HCT116 (cell line): ENCODE data around the gene PRPH2.

Experiments used
- CBX3 ChIP-seq: IDR thresholded peaks from 2 replicates; pipeline ENCODE4 v1.6.1; 2012; ENCODE audit warnings: low read depth
- CTCF ChIP-seq, 3 experiments: fragments of 200-600 bp in 1 of 3; sonication (generic) in 1 of 3; IDR thresholded peaks in 2 of 3; conservative IDR thresholded peaks in 1 of 3; 2 replicates each; pipeline ENCODE4 v1.5.1; 2012 to 2017; ENCODE audit warnings: low read depth in 2 of 3, low read length in 2 of 3, antibody characterized with exemption in 1 of 3, borderline replicate concordance in 1 of 3, control low read depth in 1 of 3, mild to moderate bottlenecking in 1 of 3, mixed read lengths in 1 of 3, mixed run types in 1 of 3, moderate library complexity in 1 of 3; ENCODE audit not compliant: insufficient read depth in 1 of 3
- EGR1 ChIP-seq: IDR thresholded peaks from 2 replicates; pipeline ENCODE4 v1.6.1; 2012; ENCODE audit warnings: low read depth
- EZH2 ChIP-seq: fragments of 200-600 bp; sonication (generic); IDR thresholded peaks from 2 replicates; pipeline ENCODE4 v1.6.1; 2017; ENCODE audit warnings: antibody characterized with exemption, mixed run types
- JUND ChIP-seq: IDR thresholded peaks from 2 replicates; pipeline ENCODE4 v1.6.1; 2012
- MAX ChIP-seq: IDR thresholded peaks from 2 replicates; pipeline ENCODE4 v1.6.1; 2012
- POLR2A ChIP-seq: IDR thresholded peaks from 2 replicates; pipeline ENCODE4 v1.7.0; 2011; ENCODE audit warnings: borderline replicate concordance; ENCODE audit not compliant: insufficient read depth, insufficient read length; ENCODE audit errors: extremely low read depth
- POLR2AphosphoS5 ChIP-seq: IDR thresholded peaks from 2 replicates; pipeline ENCODE4 v1.6.1; 2011; ENCODE audit warnings: mild to moderate bottlenecking, low read depth, low read length, moderate library complexity
- REST ChIP-seq: IDR thresholded peaks from 2 replicates; pipeline ENCODE4 v1.6.1; 2012; ENCODE audit warnings: low read depth
- SRF ChIP-seq: IDR thresholded peaks from 2 replicates; pipeline ENCODE4 v1.6.1; 2012; ENCODE audit warnings: low read depth
- TCF7L2 ChIP-seq: IDR thresholded peaks from 2 replicates; pipeline ENCODE4 v1.7.0; 2011; ENCODE audit warnings: borderline replicate concordance, inconsistent platforms; ENCODE audit not compliant: insufficient read depth, insufficient read length; ENCODE audit errors: extremely low read depth
- ZNF274 ChIP-seq: fragments of 200-500 bp; sonication (Bioruptor generic); IDR thresholded peaks from 2 replicates; pipeline ENCODE4 v1.6.1; 2014; ENCODE audit warnings: mild to moderate bottlenecking, low read depth, low read length, inconsistent platforms

- TF ChIP-seq POLR2A (no peak), EZH2 (no peak), SRF (no peak), MAX (no peak), CTCF (IDR thresholded peaks at IDR 0.05 in 2 of 3, conservative IDR thresholded peaks at IDR 0.05 in 1 of 3; ENCODE audit: borderline replicate concordance in 1 of 3, insufficient read depth in 1 of 3, low read depth in 2 of 3, low read length in 2 of 3) (no peak), TCF7L2 (no peak), POLR2AphosphoS5 (no peak), ZNF274 (no peak), EGR1 (no peak), CBX3 (no peak), REST (no peak), JUND (no peak)
These were observed 17.4 kb downstream of the PRPH2 start for GRCh38 chr6:42704937-42705374.
